ENCODE results near the gene KIZ.

The KIZ gene

GRCh38 chr20:21125849-21126580 is at the start of gene KIZ:
Gene KIZ, plus strand, starts transcription at chr20:21126082. Its CDS starts 34 bp downstream, at chr20:21126116.
- no peak for FAIRE-seq

- no peak for FAIRE-seq
Observed at GRCh38 chr20:21077809-21078345, 48.0 kb upstream of the KIZ start.

GRCh38 chr20:21082584-21082983 is 43.3 kb upstream of the KIZ start:
- FAIRE-seq = no peak

GRCh38 chr20:21083825-21084325 is 42.0 kb upstream of the KIZ start:
- FAIRE-seq = no peak

- no peak for FAIRE-seq
Observed at GRCh38 chr20:21087862-21088540, 37.9 kb upstream of the KIZ start.

- FAIRE-seq = no peak
Observed at GRCh38 chr20:21089391-21089790, 36.5 kb upstream of the KIZ start.

- FAIRE-seq = no peak
Observed at GRCh38 chr20:21090111-21090618, 35.7 kb upstream of the KIZ start.

GRCh38 chr20:21090721-21091120 is 35.2 kb upstream of the KIZ start:
- no peak for FAIRE-seq

- FAIRE-seq = no peak
Observed at GRCh38 chr20:21092806-21093205, 33.1 kb upstream of the KIZ start.

GRCh38 chr20:21096321-21097043 is 29.4 kb upstream of the KIZ start:
- no peak for FAIRE-seq

GRCh38 chr20:21099751-21100577 is 25.9 kb upstream of the KIZ start:
- no peak for FAIRE-seq

GRCh38 chr20:21100578-21101452 is 25.1 kb upstream of the KIZ start:
- no peak for FAIRE-seq

GRCh38 chr20:21101453-21101931 is 24.4 kb upstream of the KIZ start:
- no peak for FAIRE-seq

GRCh38 chr20:21101932-21102575 is 23.8 kb upstream of the KIZ start:
- FAIRE-seq = no peak

- no peak for FAIRE-seq
Observed at GRCh38 chr20:21102603-21103311, 23.1 kb upstream of the KIZ start.

- FAIRE-seq = no peak
Observed at GRCh38 chr20:21103582-21104465, 22.1 kb upstream of the KIZ start.

- FAIRE-seq = no peak
Observed at GRCh38 chr20:21104466-21104761, 21.5 kb upstream of the KIZ start.

GRCh38 chr20:21104921-21105320 is 21.0 kb upstream of the KIZ start:
- FAIRE-seq = no peak

Data from endometrium (tissue), 2 donors.